GM11168 (cell line): ENCODE results near the gene NEUROG2.
"Not testable (repeated sequence)": the region's sequence is repeated elsewhere in the genome, so short reads cannot be mapped to it uniquely, and the experiment has no call there.

ENCODE experiments used
- in situ Hi-C: fragments of 300-500 bp; cut with MboI; formaldehyde crosslinking; loops from one replicate; pipeline ENCODE4 v1.12.0; 2022; ENCODE audit warnings: low sequenced_read_pairs; ENCODE audit not compliant: unreplicated experiment

Gene NEUROG2

DNA sequence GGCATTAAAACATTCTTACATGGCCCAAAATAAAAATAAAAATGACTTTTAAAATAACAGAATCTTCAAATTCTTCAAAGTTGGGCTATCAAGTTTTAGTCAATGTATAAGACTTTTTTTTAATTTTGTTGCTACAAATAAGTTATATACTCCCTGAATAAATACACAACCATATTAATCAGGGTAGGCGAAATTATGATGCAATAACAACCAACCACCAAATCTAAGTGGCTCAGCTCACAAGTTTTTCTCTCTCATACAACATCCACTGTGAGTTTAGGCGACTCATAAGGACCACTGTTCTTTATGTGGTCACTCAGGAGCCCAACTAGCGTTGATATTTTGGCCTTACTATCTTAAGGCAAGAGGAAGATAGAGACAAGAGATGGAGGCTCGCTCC, 11.2 kb downstream of the NEUROG2 start:
- in situ Hi-C loops, result no loop called here

DNA sequence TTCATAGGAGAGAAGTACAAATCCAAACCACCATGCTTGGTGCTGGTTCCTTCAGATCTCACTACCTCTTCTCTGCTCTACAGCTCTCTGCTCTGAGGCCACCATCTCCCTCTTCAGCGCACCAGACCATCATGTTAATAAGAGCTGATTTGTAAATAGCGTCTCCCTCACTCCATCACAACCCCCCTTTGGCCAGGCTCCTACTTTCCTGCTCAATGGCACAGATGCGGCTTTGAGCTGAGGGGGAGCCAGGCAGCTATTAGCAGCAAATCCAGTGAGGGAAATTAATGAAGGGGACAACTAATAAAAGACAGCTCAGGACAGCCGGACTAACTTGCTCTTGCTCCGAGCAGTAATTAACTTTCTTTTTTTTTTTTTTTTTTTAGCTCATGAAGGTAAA, 13.1 kb downstream of the NEUROG2 start:
- in situ Hi-C loops, result no loop called here

DNA sequence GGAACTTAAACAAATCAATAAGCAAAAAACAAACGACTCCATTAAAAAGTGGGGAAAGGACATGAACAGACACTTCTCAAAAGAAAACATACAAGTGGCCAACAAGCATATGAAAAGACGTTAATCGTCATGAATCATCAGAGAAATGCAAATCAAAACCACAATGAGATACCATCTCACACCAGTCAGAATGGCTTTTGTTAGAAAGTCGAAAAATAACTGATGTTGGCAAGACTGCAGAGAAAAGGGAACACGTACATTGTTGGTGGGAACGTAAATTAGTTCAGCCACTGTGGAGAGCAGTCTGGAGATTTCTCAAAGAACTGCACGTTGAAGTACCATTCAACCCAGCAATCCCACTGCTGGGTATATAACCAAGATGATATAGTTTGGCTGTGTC, 23.7 kb downstream of the NEUROG2 start:
- in situ Hi-C loops, result no loop called here

DNA sequence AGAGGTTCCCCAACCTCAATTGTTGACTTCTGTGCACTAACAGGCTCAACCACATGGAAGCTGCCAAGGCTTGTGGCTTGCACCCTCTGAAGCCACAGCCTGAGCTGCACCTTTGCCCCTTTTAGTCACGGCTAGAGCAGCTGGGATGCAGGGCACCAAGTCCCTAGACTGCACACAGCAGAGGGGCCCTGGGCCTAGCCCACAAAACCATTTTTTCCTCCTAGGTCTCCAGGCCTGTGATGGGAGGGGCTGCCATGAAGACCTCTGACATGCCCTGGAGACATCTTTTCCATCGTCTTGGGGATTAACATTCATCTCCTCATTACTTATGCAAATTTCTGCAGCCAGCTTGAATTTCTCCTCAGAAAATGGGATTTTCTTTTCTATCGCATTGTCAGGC, 25.2 kb downstream of the NEUROG2 start:
- in situ Hi-C loops, result not testable (repeated sequence)

DNA sequence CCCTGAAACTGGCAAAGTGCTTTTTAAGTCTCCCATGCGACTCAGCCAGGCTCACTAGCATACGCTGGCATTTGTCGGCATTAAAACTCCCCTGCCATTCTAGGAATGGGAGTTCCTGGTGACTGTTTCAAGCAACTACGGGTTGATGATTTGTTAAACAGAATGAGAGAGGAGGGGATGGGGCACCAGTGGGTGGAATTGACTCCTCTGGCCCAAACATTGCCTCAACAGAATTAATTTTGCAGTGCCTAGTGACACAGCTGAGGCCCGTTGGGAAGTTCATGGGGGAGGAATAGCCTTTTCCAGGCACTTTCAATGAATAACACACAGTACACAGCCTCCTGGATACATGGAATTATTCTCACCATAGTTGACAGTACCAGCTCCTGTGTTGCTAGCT, 30.1 kb downstream of the NEUROG2 start:
- in situ Hi-C loops, result no loop called here

DNA sequence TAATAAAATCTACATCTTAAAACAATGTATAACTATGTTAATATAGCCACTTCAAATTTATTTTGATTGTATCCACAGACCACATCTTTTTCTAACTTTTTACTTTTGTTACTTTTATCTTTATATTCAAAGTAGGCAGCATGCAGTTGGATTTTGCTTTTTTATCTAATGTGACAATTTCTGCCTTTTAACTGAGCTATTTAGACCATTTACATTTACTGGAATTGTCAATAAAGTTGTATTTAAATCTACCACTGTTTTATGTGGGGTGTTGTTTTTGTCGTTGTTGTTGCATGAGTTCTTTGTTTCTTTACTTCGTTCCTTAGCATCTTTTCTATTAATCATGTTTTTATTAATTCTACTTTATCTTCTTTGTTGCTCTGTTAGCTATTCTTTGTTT, 42.0 kb downstream of the NEUROG2 start:
- in situ Hi-C loops, result no loop called here

DNA sequence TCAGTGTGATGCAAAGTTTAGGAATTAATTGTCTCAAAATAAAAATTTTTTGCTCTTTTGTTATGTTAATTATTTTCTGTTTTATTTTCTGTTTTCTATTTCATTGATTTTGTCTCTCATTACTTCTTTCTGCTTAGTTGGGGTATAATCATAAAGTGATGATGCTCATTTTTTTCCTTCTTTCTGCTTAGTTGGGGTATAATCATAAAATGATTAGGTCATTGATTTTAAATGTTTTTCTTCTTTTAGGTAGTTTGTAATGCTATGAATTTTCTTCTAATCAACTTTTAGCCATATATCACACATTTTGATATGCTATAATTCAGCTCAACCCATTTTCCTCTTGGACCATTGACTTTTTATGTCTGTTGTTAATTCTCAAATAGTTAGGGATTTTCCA, 43.7 kb downstream of the NEUROG2 start:
- in situ Hi-C loops, result no loop called here
